DMS114 treated with DMSO at 0.1 percent for 48 hours (cell line): ENCODE data around the gene VAV3.

Source experiments
- DNase-seq: peaks from one replicate; lab custom pipeline; 2025; ENCODE audit not compliant: unreplicated experiment; lab: John Stamatoyannopoulos, UW

The VAV3 gene

GRCh38 chr1:107975851-107976250 is 10.9 kb upstream of the VAV3 start:
- no peak for DNase-seq

- DNase-seq: no peak
Measured at GRCh38 chr1:107974090-107974489, 9.1 kb upstream of the VAV3 start.

- DNase-seq: no peak
Measured at GRCh38 chr1:107972391-107973180, 7.6 kb upstream of the VAV3 start.

GRCh38 chr1:107966550-107966949 is 1.6 kb upstream of the VAV3 start:
- no peak for DNase-seq

GRCh38 chr1:107964336-107965109 is 457 bp downstream of the VAV3 start:
- DNase-seq: no peak

GRCh38 chr1:107963601-107964335 is 1.2 kb downstream of the VAV3 start:
- no peak for DNase-seq

- no peak for DNase-seq
Measured at GRCh38 chr1:107963008-107963407, 2.0 kb downstream of the VAV3 start.

- no peak for DNase-seq
Measured at GRCh38 chr1:107954719-107955415, 10.1 kb downstream of the VAV3 start.

GRCh38 chr1:107954126-107954525 is 10.9 kb downstream of the VAV3 start:
- DNase-seq: no peak

GRCh38 chr1:107953556-107953955 is 11.4 kb downstream of the VAV3 start:
- DNase-seq: no peak

- no peak for DNase-seq
Measured at GRCh38 chr1:107952989-107953388, 12.0 kb downstream of the VAV3 start.

- no peak for DNase-seq
Measured at GRCh38 chr1:107950464-107950863, 14.5 kb downstream of the VAV3 start.

- DNase-seq: no peak
Measured at GRCh38 chr1:107949467-107950253, 15.3 kb downstream of the VAV3 start.

- DNase-seq: no peak
Measured at GRCh38 chr1:107946794-107947193, 18.2 kb downstream of the VAV3 start.

- DNase-seq: no peak
Measured at GRCh38 chr1:107943694-107944093, 21.3 kb downstream of the VAV3 start.

GRCh38 chr1:107942814-107943213 is 22.2 kb downstream of the VAV3 start:
- no peak for DNase-seq

GRCh38 chr1:107941531-107941930 is 23.4 kb downstream of the VAV3 start:
- no peak for DNase-seq

GRCh38 chr1:107941123-107941522 is 23.9 kb downstream of the VAV3 start:
- DNase-seq: no peak

GRCh38 chr1:107940701-107941100 is 24.3 kb downstream of the VAV3 start:
- no peak for DNase-seq

- no peak for DNase-seq
Measured at GRCh38 chr1:107940017-107940577, 24.9 kb downstream of the VAV3 start.
